K562 (cell line): ENCODE data around the gene MDC1. TPM values are rescaled to one million over a fixed set of nuclear protein-coding genes. Genes with fewer than 3 reads are reported as not detected.

Source experiments
- CCAR2 ChIP-seq: fragments of 200-400 bp; formaldehyde crosslinking; IDR thresholded peaks from 2 replicates; pipeline ENCODE4 v1.6.1; 2017; ENCODE audit warnings: mild to moderate bottlenecking, low read depth, low read length
- CREM ChIP-seq: IDR thresholded peaks from 2 replicates; pipeline ENCODE4 v1.6.1; 2014; ENCODE audit warnings: antibody characterized with exemption, low read depth
- ELF2 ChIP-seq: fragments of 250-450 bp; sonication (Bioruptor Pico); IDR thresholded peaks from 2 replicates; pipeline ENCODE4 v1.5.0; 2021; ENCODE audit warnings: mild to moderate bottlenecking
- KDM2B ChIP-seq: fragments of 250-450 bp; sonication (Bioruptor Pico); IDR thresholded peaks from 2 replicates; pipeline ENCODE4 v1.8.0; 2021; ENCODE audit warnings: mild to moderate bottlenecking, moderate library complexity
- MCM7 ChIP-seq, 2 experiments: fragments of 450-650 bp; IDR thresholded peaks; 2 replicates each; pipeline ENCODE4 v1.6.1; 2016 to 2018
- MITF ChIP-seq: IDR thresholded peaks from 2 replicates; pipeline ENCODE4 v1.6.1; 2014; ENCODE audit warnings: antibody characterized with exemption
- NFRKB ChIP-seq: fragments of 450-650 bp; IDR thresholded peaks from 2 replicates; pipeline ENCODE4 v1.6.1; 2016; ENCODE audit warnings: low read depth
- PCBP2 ChIP-seq: fragments of 200-400 bp; formaldehyde crosslinking; IDR thresholded peaks from 2 replicates; pipeline ENCODE4 v1.6.1; 2018; ENCODE audit warnings: low read length, low read depth, mild to moderate bottlenecking, moderate library complexity; ENCODE audit not compliant: poor library complexity, severe bottlenecking
- POLR2AphosphoS5 ChIP-seq: IDR thresholded peaks from 2 replicates; pipeline ENCODE4 v1.6.1; 2011; ENCODE audit warnings: mild to moderate bottlenecking, low read depth, low read length, moderate library complexity; ENCODE audit not compliant: control insufficient read depth, insufficient read depth
- RFX7 ChIP-seq: fragments of 250-450 bp; sonication (Bioruptor Pico); IDR thresholded peaks from 2 replicates; pipeline ENCODE4 v1.5.1; 2021; ENCODE audit warnings: mild to moderate bottlenecking
- RNF2 ChIP-seq: sonication (generic); IDR thresholded peaks from 2 replicates; pipeline ENCODE4 v1.6.1; 2016
- TAF1 ChIP-seq: IDR thresholded peaks from 2 replicates; pipeline ENCODE4 v1.6.1; 2011; ENCODE audit warnings: mild to moderate bottlenecking, low read length, moderate library complexity; ENCODE audit not compliant: insufficient read depth, control insufficient read depth, severe bottlenecking; ENCODE audit errors: extremely low read depth
- TCF3 ChIP-seq: sonication (generic); formaldehyde crosslinking; IDR thresholded peaks from 2 replicates; pipeline ENCODE4 v1.4.0; 2020; ENCODE audit warnings: mild to moderate bottlenecking, missing genetic modification reagents
- TCF7L2 ChIP-seq: fragments of 150-350 bp; IDR thresholded peaks from 2 replicates; pipeline ENCODE4 v1.6.1; 2016; ENCODE audit warnings: low read depth, mild to moderate bottlenecking, low read length, moderate library complexity
- TEAD1 ChIP-seq, 2 experiments: fragments of 450-650 bp in 1 of 2; sonication (generic) in 1 of 2; formaldehyde crosslinking; IDR thresholded peaks; 2 replicates each; pipeline versions ENCODE4 v1.4.0 to v1.8.0; 2020 to 2022; ENCODE audit warnings: mild to moderate bottlenecking in 2 of 2, missing genetic modification reagents in 1 of 2
- XRCC5 ChIP-seq: fragments of 200-400 bp; formaldehyde crosslinking; IDR thresholded peaks from 2 replicates; pipeline ENCODE4 v1.6.1; 2017; ENCODE audit warnings: low read depth, mild to moderate bottlenecking, low read length
- ZBTB2 ChIP-seq: fragments of 450-650 bp; IDR thresholded peaks from 2 replicates; pipeline ENCODE4 v1.6.1; 2016; ENCODE audit warnings: antibody characterized with exemption
- ZNF445 ChIP-seq: fragments of 250-450 bp; sonication (Bioruptor Pico); IDR thresholded peaks from 2 replicates; pipeline ENCODE4 v1.4.0; 2020; ENCODE audit warnings: low read depth, mild to moderate bottlenecking, moderate library complexity
- ZNF707 ChIP-seq: fragments of 250-450 bp; sonication (Bioruptor Pico); conservative IDR thresholded peaks from 2 replicates; pipeline ENCODE4 v1.8.0; 2022; ENCODE audit warnings: inconsistent platforms, mild to moderate bottlenecking, moderate library complexity
- polyA plus RNA-seq, 8 experiments: library from polyadenylated mRNA; depleted of rRNA in 4 of 8; stranded (reverse) in 5 of 8; unstranded in 3 of 8; fragments of >200 nt; fragmentation: Nextera tagmentation in 2 of 8; fragmentation: Illumina TruSeq in 1 of 8; extraction: Ambion mirVana in 2 of 8; extraction: Trizol in 1 of 8; gene quantifications; 2 replicates each; pipeline versions ENCODE4 v1.2.1 to v1.2.3, GENCODE V29; 2011 to 2014; ENCODE audit warnings: inconsistent platforms in 1 of 8, missing spikeins in 1 of 8
- total RNA-seq, 7 experiments: library from RNA; depleted of rRNA in 6 of 7; stranded (reverse); fragments of >200 nt in 6 of 7; fragmentation: Illumina TruSeq in 2 of 7; extraction: Trizol in 2 of 7; gene quantifications; 2 replicates each; pipeline versions ENCODE4 v1.2.1 to v1.2.3, GENCODE V29; 2011 to 2021; ENCODE audit warnings: low replicate concordance in 1 of 7
- TF ChIP-seq, protein P1 (sequence below): fragments of 250-450 bp; sonication (Bioruptor Pico); IDR thresholded peaks from 2 replicates; pipeline ENCODE4 v1.4.0; 2020; ENCODE audit warnings: mild to moderate bottlenecking
- TF ChIP-seq, protein P2 (sequence below): fragments of 250-450 bp; sonication (Bioruptor Pico); IDR thresholded peaks from 2 replicates; pipeline ENCODE4 v1.5.0; 2022; ENCODE audit warnings: mild to moderate bottlenecking

MDC1 gene
- total and polyA plus RNA-seq, 9 of the 15 experiments (the other 6 are each of a cell fraction or from before 2014, with no cell fraction given), result 8.2 to 114 (median 20.0) TPM

GRCh38 chr6:30686908-30687658 is 30.0 kb downstream of the MDC1 start (continued):
- TF ChIP-seq, protein P1, sequence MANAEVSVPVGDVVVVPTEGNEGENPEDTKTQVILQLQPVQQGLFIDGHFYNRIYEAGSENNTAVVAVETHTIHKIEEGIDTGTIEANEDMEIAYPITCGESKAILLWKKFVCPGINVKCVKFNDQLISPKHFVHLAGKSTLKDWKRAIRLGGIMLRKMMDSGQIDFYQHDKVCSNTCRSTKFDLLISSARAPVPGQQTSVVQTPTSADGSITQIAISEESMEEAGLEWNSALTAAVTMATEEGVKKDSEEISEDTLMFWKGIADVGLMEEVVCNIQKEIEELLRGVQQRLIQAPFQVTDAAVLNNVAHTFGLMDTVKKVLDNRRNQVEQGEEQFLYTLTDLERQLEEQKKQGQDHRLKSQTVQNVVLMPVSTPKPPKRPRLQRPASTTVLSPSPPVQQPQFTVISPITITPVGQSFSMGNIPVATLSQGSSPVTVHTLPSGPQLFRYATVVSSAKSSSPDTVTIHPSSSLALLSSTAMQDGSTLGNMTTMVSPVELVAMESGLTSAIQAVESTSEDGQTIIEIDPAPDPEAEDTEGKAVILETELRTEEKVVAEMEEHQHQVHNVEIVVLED (CRISPR knock-in tag), result no peak; the same call in 1 of the 2 replicates
- TF ChIP-seq ZNF707 (no peak), KDM2B (CRISPR knock-in tag) (peak; percentile 7; the same call in 1 of the 2 replicates), ZBTB2 (peak; percentile 94), TCF7L2 (no peak), MCM7 (IDR thresholded peaks at IDR 0.05) (no peak), RNF2 (peak; percentile 87), POLR2AphosphoS5 (peak; percentile 78), TAF1 (peak; percentile 58), ZNF445 (CRISPR knock-in tag) (no peak), CREM (peak; percentile 66), RFX7 (CRISPR knock-in tag) (no peak), PCBP2 (no peak), ELF2 (CRISPR knock-in tag) (no peak), TCF3 (peak; percentile 53), CCAR2 (no peak), NFRKB (peak; percentile 63), MITF (peak; percentile 85; the same call in 1 of the 2 replicates), TEAD1 (CRISPR knock-in tag; IDR thresholded peaks at IDR 0.05) (no peak), XRCC5 (peak; percentile 23)
- TF ChIP-seq, protein P2, sequence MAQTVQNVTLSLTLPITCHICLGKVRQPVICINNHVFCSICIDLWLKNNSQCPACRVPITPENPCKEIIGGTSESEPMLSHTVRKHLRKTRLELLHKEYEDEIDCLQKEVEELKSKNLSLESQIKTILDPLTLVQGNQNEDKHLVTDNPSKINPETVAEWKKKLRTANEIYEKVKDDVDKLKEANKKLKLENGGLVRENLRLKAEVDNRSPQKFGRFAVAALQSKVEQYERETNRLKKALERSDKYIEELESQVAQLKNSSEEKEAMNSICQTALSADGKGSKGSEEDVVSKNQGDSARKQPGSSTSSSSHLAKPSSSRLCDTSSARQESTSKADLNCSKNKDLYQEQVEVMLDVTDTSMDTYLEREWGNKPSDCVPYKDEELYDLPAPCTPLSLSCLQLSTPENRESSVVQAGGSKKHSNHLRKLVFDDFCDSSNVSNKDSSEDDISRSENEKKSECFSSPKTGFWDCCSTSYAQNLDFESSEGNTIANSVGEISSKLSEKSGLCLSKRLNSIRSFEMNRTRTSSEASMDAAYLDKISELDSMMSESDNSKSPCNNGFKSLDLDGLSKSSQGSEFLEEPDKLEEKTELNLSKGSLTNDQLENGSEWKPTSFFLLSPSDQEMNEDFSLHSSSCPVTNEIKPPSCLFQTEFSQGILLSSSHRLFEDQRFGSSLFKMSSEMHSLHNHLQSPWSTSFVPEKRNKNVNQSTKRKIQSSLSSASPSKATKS (CRISPR knock-in tag), result no peak
